Epithelial cell of proximal tubule (primary cell): Measurements from ENCODE around the gene ZNF592. TPM values are rescaled to one million over a fixed set of nuclear protein-coding genes. Genes with fewer than 3 reads are reported as not detected.
"Not testable (repeated sequence)": the region's sequence is repeated elsewhere in the genome, so short reads cannot be mapped to it uniquely, and the experiment has no call there.

Experiments
- DNase-seq: peaks from one replicate; pipeline ENCODE4 v3.0.0-alpha.2; 2011; ENCODE audit warnings: low read depth
- H3K4me3 ChIP-seq: 2 replicates; pipeline ENCODE4 v1.5.1; 2011; ENCODE audit warnings: low read depth, mild to moderate bottlenecking, low read length
- total RNA-seq: library from RNA; depleted of rRNA; stranded (reverse); fragments of >200 nt; gene quantifications from 2 replicates; pipeline ENCODE4 v1.2.3, GENCODE V29; 2015
- TF ChIP-seq, protein P1 (sequence below): conservative IDR thresholded peaks from 2 replicates; pipeline ENCODE4 v1.5.1; 2012; ENCODE audit warnings: low read depth, mild to moderate bottlenecking, low read length

ZNF592 gene
- total RNA-seq, 1 donor from 2014 or later, result 8.2 TPM

DNA sequence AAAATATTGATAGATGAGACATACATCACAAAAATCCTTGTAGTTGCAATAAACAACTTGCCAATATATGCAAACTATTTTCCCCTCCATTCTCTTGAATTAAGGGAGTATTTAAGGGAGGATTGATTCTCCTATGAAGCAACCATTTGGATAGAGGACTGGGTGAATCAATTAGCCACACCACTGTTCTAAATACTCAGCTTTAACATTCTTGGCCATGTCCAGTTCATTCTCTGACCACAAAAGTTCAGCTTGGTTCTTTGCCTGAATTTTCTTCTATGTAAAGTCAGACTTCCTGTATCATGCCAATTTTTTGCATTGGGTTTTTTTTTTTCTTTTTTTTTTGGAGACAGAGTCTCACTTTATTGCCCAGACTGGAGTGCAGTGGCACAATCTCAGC lies 16.6 kb upstream of the ZNF592 start:
- TF ChIP-seq, protein P1, sequence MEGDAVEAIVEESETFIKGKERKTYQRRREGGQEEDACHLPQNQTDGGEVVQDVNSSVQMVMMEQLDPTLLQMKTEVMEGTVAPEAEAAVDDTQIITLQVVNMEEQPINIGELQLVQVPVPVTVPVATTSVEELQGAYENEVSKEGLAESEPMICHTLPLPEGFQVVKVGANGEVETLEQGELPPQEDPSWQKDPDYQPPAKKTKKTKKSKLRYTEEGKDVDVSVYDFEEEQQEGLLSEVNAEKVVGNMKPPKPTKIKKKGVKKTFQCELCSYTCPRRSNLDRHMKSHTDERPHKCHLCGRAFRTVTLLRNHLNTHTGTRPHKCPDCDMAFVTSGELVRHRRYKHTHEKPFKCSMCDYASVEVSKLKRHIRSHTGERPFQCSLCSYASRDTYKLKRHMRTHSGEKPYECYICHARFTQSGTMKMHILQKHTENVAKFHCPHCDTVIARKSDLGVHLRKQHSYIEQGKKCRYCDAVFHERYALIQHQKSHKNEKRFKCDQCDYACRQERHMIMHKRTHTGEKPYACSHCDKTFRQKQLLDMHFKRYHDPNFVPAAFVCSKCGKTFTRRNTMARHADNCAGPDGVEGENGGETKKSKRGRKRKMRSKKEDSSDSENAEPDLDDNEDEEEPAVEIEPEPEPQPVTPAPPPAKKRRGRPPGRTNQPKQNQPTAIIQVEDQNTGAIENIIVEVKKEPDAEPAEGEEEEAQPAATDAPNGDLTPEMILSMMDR, result no peak
- DNase-seq, result no peak
- H3K4me3 ChIP-seq, result no peak overlapping the region

DNA sequence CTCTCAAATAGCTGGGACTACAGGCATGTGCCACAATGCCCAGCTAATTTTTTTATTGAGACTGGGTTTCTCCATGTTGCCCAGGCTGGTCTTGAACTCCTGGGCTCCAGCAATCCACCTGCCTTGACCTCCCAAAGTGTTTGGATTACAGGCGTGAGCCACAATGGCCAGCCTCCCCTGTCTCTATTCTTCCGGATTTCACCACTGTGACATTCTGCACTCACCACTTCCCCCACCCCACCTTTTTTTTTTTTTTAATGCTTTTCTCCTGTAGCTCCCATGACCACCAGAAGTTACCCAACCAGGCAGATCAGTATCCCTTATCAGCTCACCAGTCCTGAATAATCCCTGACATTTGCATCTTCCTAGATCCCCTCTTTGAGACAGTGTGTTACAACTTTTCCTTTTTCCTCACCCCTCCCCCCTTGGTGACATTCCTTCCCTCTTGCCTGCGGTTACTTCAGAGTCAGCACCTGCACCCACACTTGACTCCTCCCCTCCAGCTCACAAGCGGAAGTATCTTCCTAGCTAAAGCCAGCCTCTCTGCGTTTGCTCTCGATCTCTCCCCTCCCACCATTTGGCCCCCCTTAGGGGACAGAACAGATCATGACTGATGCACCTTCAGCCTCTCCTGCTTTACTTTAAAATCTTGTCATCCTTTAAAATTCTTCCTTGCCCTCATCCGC lies 13.5 kb upstream of the ZNF592 start:
- TF ChIP-seq, protein P1, result no peak
- DNase-seq, result peak; percentile 74
- peak overlapping the region; percentile 37 for H3K4me3 ChIP-seq

DNA sequence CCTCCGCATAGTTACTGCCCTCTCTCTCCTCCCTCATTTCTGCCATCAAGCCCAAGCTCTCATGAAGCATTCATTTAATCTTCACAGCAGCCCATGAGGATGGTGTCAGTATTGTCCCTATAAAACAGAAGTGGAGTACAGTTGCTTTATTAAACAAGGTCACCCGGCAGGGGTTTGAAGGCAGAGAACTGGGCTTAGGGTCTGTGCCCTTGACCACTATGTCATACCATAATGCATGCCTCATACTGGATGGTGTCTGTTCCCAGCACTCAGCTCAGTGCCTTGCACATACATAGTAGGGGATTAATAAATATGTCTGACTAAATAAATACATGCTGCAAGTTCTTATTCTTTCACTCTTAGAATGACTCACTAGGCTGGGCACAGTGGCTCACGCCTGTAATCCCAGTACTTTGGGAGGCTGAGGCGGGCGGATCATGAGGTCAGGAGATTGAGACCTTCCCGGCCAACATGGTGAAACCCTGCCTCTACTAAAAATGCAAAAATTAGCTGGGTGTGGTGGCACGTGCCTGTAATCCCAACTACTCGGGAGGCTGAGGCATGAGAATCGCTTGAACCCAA lies 12.8 kb upstream of the ZNF592 start:
- H3K4me3 ChIP-seq, result peak overlapping the region; percentile 37
- not testable (repeated sequence) for DNase-seq

DNA sequence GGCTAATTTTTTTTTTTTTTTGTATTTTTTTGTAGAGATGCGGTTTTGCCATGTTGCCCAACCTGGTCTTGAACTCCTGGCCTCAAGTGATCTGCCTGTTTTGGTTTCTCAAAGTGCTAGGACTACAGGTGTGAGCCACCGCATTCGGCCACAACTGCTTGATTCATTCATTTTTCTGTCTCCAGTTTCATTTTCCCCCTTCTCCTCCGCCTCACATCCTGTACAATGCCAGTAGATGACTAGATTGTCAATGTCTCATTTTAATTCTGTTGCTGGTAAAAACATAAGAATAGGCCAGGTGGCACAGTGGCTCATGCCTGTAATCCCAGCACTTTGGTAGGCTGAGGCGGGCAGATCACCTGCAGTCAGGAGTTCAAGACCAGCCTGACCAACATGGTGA lies 12.0 kb upstream of the ZNF592 start:
- DNase-seq, result no peak
- H3K4me3 ChIP-seq, result no peak overlapping the region
- TF ChIP-seq, protein P1, result no peak

DNA sequence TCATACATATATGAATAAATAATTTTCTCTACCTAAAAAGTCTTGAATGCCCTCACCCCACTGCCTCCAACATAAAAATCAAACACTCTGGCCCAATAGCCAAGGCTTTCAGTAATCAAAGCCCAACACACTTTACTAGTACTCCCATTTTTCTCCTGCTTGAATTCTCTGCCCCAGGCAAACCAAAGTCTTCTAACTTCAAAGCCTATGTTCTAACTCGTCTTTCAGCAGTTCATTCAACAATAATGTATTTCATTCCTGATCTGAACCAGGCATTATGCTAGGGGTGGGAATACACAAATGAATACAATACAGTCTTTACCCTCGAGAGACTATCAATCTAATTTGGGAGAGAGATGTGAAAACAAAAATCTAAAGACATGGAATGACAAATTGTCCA lies 11.4 kb upstream of the ZNF592 start:
- TF ChIP-seq, protein P1, result no peak
- no peak for DNase-seq

DNA sequence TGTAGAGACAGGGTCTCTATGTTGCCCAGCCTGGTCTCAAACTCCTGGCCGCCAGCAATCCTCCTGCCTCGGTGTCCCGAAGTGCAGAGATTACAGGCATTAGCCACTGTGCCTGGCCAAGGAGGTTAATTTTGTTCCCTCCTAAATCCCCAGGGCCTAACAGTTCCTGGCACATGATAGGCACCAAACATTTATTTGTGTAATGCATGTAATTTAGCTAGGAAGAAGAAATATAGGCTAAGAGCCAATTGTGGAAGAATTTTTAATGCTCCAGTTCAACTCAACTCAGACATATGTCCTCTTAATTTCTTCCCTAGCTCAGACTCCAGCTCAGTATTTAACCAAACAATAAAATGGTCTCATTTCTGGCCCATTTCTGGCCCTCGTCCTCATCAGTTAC lies 7.7 kb upstream of the ZNF592 start:
- TF ChIP-seq, protein P1, result no peak
- DNase-seq, result no peak
- no peak overlapping the region for H3K4me3 ChIP-seq

More for the DNA sequence above, 11.4 kb upstream of the ZNF592 start:
- no peak overlapping the region for H3K4me3 ChIP-seq

DNA sequence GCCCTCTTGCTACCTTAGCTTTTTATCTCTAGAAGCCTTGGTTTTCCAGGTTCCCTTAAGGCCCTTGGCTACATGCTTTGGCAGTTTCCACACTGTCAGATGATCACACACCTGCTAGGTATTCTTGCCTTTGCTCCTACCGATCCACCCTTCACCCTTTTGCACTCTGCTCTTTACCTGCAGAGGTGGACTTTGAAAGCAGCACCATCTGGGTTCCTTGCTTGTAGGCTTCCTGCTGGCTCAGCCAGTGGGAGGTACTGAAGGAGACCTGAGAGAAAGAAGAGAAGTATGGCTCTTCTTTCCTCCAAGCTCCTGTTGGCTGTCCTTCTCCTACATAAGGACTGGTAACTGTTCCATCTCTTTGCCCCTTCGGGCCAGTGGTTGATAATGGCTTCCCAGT lies 7.3 kb upstream of the ZNF592 start:
- TF ChIP-seq, protein P1, result no peak
- no peak for DNase-seq
- H3K4me3 ChIP-seq, result no peak overlapping the region
